C4-2B (cell line): Measurements from ENCODE around the gene ARHGEF33.

ENCODE experiments used
- H3K27ac ChIP-seq: fragments of 450-650 bp; 2 replicates; pipeline ENCODE4 v1.5.1; 2017
- CTCF ChIP-seq: fragments of 450-650 bp; conservative IDR thresholded peaks from 2 replicates; pipeline ENCODE4 v1.5.1; 2017; ENCODE audit warnings: mild to moderate bottlenecking
- ZFX ChIP-seq: fragments of 450-650 bp; IDR thresholded peaks from 2 replicates; pipeline ENCODE4 v1.6.1; 2017

Gene ARHGEF33

GRCh38 chr2:38945911-38946310, 56.2 kb downstream of the ARHGEF33 start:
- H3K27ac ChIP-seq = no peak overlapping the region
- no peak for TF ChIP-seq CTCF

- TF ChIP-seq CTCF (peak; percentile 72), ZFX (no peak)
These were observed 57.9 kb downstream of the ARHGEF33 start for GRCh38 chr2:38947241-38948239.

GRCh38 chr2:38948387-38948882, 58.8 kb downstream of the ARHGEF33 start:
- H3K27ac ChIP-seq = no peak overlapping the region
- no peak for TF ChIP-seq ZFX
- no peak for TF ChIP-seq CTCF

More at GRCh38 chr2:38947241-38948239, 57.9 kb downstream of the ARHGEF33 start:
- no peak overlapping the region for H3K27ac ChIP-seq

GRCh38 chr2:38948995-38949394, 59.3 kb downstream of the ARHGEF33 start:
- H3K27ac ChIP-seq = no peak overlapping the region
- TF ChIP-seq ZFX = no peak
- no peak for TF ChIP-seq CTCF

- no peak for TF ChIP-seq ZFX
- no peak for TF ChIP-seq CTCF
- no peak overlapping the region for H3K27ac ChIP-seq
These were observed 62.1 kb downstream of the ARHGEF33 start for GRCh38 chr2:38951766-38952165.

- H3K27ac ChIP-seq = no peak overlapping the region
- TF ChIP-seq ZFX (no peak), CTCF (no peak)
These were observed 68.3 kb downstream of the ARHGEF33 start for GRCh38 chr2:38957972-38958371.

GRCh38 chr2:38959466-38959865, 69.8 kb downstream of the ARHGEF33 start:
- no peak for TF ChIP-seq ZFX
- no peak for TF ChIP-seq CTCF
- no peak overlapping the region for H3K27ac ChIP-seq
